Hypothalamus (tissue), 51 donors: ENCODE measurements around the gene RIMKLA.

ENCODE experiments used
- DNase-seq, 51 donors: peaks; one replicate each; lab custom pipeline; 2025; lab: John Stamatoyannopoulos, UW

RIMKLA gene, protein sequence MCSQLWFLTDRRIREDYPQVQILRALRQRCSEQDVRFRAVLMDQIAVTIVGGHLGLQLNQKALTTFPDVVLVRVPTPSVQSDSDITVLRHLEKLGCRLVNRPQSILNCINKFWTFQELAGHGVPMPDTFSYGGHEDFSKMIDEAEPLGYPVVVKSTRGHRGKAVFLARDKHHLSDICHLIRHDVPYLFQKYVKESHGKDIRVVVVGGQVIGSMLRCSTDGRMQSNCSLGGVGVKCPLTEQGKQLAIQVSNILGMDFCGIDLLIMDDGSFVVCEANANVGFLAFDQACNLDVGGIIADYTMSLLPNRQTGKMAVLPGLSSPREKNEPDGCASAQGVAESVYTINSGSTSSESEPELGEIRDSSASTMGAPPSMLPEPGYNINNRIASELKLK

DNA sequence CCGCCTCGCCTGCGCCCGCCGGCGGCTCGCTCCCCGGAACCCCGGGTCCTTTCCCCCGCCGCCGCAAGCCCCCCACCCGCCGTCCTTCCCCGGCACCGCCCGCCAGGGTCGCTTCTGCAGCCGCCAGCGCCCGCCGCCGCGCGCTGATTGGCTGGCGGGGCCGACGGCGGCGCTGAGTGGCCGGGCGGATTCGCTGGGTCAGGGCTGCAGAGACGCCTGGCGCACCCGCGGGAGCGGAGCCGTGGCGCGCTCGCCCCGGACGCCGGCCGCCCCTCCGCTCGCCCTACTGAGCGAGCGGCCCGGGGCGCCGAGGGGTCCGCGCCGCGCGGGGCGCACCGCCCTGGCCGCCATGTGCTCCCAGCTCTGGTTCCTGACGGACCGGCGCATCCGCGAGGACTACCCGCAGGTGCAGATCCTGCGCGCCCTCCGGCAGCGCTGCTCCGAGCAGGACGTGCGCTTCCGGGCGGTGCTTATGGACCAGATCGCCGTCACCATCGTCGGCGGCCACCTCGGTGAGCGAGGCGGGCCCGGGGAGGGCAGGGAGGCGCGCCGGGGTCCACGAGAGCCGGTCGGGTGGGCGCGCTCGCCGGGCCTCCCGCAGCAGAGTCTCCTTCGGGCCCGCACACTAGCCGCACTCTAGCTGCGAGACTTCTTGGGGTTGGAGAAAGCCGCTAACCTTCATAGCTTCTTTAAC, at the start of gene RIMKLA:
RIMKLA (plus strand) TSS at position 207 of the 694 bp plus-strand sequence; CDS start at position 350, 143 bp downstream.
- DNase-seq: peak in 47 of 51 donors; percentile 1 to 78 (median 46)

DNA sequence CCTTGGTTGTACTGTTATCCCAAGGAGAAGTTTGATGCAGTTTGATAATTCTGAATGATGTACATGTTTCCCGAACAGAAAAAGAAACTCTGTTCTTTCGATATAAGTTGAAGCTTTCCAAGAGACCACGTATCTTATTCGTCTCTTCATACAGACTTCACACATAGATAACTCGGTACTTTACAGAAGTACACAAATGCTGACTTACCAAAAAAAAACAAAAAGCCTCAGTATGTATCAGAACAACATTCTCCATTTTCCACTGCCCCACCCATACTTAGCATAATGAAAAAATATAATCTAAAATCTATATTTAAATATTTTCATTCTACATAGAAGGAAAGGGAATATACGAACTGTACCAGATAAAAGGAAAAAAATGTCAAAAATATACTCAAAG, 47.7 kb upstream of the RIMKLA start:
- no peak for DNase-seq

DNA sequence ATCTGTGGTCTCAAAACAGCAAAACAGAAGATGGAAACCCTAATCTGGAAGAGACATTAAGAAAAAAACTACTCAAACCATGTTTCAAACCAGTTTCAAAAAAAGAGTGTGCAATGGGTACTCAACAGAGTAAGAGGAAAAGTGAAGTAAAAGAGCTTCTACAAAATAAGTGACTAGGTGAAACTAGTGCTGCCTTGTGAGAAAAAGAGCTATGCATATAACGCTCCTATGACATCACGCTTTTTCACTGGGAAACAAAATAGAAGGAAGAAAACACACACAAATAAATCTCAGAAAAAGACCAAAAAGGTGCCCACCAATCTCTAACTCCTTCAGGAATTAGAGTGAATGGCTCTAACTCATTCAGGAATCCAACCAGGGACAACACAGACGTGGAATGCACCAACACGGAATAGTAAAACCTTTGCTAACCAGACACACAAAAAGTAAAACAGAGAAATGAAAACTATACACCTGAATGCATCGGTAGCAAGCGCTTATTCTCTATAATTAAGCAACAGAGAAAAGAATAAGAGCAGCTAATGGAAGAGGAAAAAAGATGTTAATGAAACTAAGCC, 46.8 kb upstream of the RIMKLA start:
- DNase-seq: no peak

DNA sequence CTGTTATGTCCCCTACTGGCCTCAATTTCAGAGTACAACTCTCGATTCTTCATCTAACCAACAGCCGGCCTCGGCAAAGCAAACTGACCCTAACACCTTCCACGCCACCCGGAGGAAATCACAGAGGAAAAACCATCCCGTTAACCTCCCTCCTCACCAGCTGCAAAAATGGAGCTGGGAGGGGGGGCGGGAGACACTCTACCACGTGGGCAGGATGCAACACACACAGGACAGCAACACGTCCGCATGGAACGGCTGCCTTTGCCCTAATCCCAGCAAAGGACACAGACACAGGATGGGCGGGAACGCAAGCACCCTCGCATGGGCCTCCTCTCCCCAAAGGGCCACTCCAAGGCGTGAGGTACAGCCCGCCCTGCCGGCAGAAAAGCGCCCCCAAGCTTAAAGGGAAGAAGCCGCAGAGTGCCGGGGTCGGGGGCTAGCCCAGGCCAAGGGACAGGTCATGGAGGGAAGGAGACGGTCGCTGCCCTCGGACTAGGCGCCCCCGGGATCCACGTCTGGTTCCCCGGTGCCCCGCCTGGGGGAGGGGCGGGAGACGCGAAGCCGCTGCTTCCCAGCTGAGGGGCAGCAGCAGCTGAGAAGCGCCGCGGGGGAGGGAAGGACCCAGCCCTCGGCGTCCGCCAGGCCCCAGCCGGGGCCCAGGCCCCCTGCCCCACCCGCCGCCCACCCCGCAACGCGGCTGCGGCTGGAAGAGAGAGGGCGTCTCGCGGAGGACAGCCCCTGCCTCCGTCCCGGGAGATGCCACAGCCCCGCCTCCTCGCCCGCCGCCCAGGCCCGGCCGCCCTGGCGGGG, 46.1 kb upstream of the RIMKLA start:
- DNase-seq: peak in 44 of 51 donors; percentile 4 to 83 (median 56)

DNA sequence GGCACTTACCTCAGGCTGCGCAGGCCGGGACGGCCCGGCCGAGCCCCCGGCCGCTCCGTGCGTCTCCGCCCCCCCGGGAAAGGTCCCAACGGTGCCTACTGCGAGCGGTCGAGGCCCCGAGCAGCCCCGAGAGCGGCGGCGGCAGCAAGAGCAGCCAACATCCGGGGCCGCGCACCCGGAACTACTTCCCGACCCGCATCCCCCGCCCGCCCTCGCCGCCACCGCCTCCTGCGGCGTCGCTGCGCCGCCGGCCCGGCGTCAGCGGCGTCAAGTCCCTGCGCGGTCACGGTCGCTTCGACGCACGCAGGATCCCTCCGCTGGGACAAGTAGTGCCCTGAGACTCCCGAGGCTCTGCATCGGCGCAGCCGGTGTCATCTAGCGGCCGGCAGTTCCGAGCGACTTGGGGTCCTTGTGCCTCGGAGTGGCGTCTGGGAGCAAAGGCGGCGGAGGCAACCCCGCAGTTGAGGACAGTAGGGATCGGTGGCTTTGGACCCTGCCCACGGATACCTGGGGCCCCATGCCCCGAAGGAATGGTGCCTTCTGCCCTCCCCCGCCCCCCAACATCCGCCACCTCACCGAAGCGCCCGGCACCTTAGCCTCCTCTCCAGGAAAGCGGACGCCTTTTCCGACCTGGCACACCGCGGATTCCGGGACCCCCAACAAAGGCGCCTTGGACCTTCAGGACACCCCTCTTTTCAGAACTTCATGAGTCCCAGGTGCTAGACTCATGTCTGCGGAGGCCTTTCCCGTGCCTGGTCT, 45.4 kb upstream of the RIMKLA start, which contains the start of gene FOXJ3:
FOXJ3 (minus strand) TSS at position 186 of the 759 bp plus-strand sequence. CDS start 24,142 bp downstream, outside the sequence.
- DNase-seq: peak; percentile 45 to 93 (median 84)

DNA sequence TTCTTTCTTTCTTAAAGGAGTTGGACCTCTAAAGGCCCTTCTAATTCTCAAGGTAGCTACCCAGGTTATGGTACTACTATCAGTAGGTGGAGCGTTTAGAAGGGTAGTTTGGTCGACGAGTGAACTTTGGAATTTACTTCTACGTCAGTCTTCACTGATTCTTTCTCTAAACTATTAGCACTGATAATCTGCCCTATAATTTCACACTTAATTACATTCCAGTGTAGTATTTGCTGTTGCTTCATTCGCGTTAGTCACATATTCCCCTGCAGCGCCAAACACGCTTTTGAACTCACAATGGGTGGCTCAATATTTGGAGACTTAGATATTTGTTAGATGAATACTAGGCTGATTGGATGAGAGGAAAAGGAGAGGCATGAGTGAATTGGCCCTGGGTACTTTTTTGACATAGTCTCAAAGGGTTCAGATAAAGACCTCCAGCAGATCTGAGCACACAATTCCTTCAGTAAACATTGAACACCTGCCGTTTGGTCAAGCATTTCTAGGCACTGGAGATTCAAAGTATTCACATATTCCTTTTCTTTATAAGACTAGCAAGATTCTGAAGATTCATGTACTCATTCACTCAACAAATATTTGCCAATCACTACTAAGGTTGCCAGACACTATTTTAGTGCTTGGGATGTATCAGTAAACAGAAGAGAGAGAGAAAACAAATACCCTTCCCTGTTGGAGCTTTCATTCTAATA, 44.6 kb upstream of the RIMKLA start:
- peak in 1 of 51 donors; percentile 77 for DNase-seq

DNA sequence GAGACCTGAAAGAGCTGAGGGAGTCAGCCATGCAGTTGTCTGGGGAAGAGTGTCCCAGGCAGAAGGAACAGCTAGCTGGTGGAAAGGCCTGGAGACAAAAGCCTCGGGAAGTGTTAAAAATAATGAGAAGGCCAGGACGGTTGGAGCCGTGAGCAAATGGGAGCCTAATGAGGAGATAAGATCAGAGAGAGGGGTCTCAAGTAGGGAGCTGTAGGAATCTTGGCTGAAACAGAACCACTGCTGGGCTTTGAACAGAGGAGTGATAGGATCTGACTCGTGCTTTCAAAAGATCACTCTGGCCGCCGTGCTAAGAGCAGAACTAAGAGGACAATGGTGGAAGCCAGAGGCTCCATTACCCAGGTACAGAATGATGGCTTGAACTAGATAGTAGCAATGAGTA, 43.6 kb upstream of the RIMKLA start:
- DNase-seq: no peak

DNA sequence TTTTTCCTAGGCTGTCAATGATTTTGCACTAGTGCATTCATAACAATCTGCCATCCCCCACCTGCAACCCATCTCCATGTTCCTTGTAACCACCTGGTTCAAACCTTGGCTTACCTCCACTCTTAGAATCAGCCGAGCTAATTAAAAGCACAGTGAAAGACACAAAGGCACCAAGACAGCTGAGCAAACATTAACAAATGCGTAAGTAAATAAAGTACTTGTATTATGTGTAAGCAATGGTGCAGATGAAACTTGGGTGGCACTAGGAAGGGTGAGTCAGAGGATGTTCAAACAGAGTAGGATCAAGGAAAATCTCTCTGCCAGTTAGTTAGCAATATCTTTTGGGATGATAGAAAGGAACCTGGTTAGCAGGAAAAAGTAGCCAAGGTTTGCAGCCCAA, 40.5 kb upstream of the RIMKLA start:
- no peak for DNase-seq

DNA sequence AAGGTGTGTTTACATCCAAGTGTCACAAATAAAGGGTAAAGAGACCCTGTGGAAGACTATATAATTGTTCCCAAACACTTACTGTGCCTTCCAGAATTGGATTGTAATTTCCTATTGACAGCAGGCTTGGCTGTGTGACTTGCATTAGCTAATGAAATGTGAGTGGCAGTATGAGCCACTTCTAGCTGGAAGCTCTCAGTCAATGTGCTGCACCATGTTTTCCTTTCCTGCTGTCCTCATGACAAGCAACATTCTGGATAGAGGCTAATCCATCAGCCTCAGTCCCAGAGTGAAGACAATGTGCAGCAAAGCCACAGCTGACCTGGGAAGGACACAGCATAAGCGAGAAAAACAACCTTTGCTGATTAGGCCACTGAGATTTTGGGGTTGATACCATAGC, 39.7 kb upstream of the RIMKLA start:
- no peak for DNase-seq

DNA sequence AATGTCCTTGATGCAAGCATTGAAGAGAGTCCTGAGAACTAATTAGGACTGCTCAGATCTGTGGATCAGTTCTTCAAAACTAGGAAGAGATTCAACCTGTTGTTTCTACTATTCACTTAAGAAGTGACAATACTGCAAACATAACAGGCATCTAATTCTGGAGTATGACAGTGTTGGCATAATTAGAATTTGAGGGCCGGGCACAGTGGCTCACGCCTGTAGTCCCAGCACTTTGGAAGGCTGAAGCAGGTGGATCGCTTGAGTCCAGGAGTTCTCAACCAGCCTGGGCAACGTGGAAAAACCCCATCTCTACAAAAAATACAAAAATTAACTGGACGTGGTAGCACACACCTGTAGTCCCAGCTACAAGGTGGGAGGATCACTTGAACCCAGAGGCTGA, 37.5 kb upstream of the RIMKLA start:
- no peak for DNase-seq

DNA sequence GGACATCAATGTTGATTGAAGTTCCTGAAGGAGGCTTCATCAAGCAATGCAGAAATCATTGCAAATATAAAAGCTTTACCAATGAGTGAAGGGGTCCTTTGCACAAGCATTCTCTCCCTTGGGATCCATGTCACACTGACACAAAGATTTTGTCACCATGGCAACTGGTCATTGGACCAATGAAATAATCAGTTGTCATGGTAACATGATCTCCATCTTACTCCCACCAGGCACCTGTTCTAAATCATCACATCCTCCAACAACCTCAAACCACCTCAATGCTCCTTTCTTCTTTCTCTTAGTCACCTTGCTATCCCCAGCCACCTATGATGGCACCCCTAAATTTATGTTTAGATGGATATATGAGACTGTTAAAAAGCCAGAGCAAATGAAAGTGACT, 32.1 kb upstream of the RIMKLA start:
- peak in 1 of 51 donors; percentile 20 for DNase-seq

DNA sequence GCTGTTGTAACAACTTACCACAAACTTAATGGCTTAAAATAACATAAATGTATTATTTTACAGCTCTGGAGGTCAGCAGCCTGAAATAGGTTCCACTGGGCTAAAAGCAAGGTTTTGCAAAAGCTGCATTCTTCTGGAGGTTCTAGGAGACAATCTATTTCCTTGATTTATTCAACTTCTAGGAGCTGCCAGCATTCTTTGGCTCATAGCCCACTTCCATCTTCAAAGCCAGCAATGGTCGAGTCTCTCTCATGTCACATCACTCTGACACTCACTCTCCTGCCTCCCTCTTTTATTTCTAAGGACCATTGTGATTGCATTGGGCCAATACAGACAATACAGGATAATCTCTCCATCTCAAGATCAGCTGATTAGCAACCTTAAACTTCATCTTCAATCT, 30.5 kb upstream of the RIMKLA start:
- no peak for DNase-seq

DNA sequence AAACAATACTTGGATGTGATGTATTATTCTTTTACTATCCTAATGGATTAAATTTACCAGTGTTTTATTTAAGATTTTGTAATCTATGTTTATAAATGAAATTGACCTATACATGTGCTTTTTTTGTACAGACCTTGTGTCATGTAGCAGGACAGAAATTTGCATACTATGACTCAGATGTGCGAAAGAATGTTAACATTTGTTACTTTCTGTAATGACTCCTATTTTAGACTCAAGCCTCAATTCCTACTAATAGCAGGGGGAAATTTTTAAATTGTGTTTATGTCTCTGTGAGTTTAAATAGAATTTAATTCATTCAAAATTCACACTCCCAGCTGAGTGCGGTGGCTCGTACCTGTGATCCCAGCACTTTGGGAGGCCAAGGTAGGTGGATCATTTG, 21.8 kb upstream of the RIMKLA start:
- no peak for DNase-seq

DNA sequence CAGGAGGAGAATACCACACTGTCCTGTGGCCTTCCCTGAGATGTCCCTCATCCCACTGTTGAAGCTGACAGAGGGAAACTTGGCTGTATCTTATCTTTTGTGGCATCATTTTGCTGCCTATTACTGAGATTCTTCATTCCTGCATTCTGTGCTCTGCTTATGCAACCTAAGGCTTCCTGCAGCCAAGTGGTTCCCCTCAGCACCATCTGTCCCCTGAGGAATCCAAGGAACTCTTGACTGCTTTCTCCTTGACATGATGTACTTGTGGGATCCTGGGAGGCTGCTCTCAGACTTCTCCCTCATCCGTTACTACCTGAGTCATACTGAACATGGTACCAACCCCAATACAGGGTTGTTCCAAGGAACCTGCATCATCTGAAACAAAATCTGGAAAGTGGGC, 21.1 kb upstream of the RIMKLA start:
- no peak for DNase-seq

DNA sequence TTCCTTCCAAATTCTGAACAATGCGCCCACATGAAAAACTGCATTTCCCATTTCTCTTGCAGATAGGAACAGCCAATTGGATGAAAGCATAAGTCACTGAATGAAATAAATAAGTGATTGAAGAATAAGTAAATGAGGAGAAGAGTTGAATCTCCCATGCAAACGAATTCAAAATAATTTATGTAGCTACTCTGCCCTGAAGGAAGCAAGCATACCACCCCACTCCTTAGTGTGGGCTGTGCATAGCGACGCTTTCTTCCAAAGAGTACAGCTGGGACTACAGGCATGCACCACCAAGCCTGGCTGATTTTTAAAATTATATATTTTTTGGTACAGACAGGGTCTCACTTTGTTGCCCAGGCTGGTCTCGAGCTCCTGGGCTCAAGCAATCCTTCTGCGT, 16.5 kb upstream of the RIMKLA start:
- DNase-seq: no peak

DNA sequence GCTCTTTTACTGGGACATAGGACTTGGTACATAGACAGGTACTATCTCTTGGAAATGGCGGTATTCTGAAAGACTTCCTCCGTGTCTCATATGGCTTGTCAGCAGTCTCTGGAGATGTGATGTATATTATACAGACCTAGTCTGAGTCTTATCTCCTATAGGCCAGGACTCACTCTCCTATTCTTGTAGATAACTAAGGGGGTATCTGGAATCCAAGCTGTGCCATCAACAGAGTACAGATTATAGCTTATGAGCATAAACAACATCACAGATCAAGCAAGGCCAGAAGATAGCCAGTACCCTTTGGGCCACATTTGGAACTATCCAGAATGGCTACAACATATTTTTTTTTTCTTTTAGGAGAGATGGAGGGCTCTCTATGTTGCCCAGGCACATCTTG, 16.1 kb upstream of the RIMKLA start:
- DNase-seq: no peak

DNA sequence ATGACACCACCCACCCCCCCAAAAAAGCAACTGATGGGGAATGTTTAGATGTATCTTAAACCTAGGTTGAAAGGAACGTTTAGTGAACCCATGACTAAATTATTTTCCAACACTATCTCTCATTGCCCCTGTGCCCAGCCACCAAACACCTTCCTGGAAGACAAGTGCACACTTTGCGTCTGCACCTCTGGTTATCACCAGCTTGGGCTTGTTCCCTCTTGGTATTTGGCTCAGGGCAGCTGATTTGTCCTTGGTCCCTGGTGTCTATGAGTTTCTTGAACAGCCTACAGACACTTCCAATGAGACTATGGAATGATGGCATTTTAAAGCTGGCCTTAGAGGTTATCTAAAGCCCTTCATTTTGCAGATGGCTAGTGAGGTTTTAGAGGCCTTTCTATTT, 15.5 kb upstream of the RIMKLA start:
- DNase-seq: no peak

DNA sequence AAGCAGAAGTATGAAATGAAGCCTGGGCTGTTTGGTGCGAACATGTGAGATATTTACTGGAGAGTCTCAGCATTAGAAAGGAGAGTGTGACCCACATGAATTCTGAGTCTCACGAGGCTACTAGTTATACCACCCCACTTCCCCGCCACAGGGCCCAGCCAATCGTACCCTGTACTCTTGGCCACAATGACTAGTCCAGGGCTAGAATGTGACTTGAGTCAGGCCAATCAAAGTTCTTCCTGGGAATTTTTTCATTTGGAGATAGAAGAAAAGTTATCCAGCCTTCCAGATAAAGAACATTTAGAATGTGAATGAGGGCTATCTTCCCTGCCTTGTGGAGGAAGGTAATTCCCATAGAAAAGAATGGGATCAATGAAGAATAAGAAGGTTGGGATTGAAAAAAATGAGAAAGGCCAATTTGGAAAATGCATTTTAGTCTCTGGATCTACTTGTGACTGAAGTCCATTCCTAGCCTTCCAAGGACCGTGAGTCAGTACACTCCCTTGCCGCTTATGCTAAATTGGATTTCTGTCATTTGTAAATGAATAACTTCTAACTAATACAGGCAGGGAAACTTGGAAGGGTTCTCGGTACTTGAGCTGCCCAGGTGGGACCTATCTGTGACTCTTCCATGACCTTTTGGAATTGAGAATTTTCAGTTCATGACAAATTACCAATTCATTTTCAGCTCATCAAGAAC, 12.3 kb upstream of the RIMKLA start:
- no peak for DNase-seq

DNA sequence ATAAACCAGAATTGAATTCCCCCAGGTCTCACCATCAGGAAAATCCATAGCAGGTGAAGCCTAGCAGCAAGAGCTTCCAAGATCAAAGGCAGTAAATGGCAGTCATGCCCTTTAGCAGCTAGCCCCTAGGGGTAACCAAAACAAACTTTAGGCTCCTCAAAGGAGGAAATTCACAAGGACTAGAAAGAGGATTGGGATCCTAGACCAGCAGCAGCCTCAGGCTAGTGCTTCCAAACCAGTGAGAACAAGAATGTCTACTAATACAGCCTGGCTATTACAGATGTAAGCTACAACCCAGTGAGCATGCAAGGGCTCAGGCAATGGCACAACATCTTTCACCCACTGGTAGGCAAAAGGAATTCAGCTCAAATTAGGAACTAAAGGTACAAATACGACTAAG, 11.1 kb upstream of the RIMKLA start:
- DNase-seq: no peak
